ENCODE results near the gene TEKTIP1. TPM values are rescaled to one million over a fixed set of nuclear protein-coding genes. Genes with fewer than 3 reads are reported as not detected.

Gene TEKTIP1
- total RNA-seq, 1 experiment from 2014 or later = not detected

DNA sequence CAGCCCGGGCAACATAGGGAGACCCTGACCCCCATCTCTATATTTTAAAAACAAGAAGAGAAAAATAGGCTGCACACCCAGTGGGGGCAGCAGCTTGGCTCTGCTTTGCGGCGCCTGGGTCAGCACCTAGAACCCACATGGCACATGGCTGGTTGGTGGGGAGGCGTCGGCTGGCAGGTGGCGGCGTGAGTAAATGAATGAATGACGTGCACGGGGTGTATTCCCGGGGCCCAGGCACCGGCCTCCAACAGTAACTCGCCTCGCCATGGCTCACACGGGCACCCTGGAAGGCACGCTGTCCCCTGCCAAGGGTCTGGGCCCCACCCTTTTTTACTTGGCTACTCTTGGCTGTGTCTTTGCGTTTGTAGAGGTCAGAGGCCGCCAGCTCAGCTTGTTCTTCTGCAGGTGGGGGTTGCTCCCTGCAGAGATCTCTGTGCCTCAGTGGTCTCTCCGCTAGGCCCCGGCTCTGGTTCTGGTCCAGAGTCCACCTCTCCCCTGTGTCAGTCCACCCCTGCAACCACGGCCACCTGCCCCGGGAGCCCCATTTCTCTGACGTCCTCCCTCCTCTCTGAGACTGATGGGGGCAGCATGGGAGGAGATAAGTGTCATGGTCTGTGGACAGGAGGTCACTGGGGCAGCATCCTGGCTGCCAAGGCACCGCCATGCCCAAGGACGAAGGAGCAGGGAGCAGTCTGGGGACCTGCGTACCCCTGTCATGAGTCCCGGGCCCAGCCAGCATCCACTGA, 27.3 kb upstream of the TEKTIP1 start:
- Histone ChIP-seq H3K36me3 (ENCODE audit: insufficient read depth, low read length) (no peaks in the 10 kb centered on the region), H3K79me2 (ENCODE audit: low read length) (peaks cover 98% of the 10 kb centered on the region), H2AFZ (ENCODE audit: low read length) (no peak overlapping the region), H3K27me3 (ENCODE audit: low read length) (no peaks in the 10 kb centered on the region), H3K4me2 (ENCODE audit: low read depth, low read length, poor library complexity, severe bottlenecking) (no peak overlapping the region), H3K4me1 (ENCODE audit: low read length) (peaks cover 20% of the 10 kb centered on the region), H3K27ac (ENCODE audit: low read length) (no peak overlapping the region), H3K9ac (ENCODE audit: low read length) (no peak overlapping the region), H3K9me2 (replicated peaks; ENCODE audit: insufficient read depth, low read length) (no peaks in the 10 kb centered on the region), H4K20me1 (ENCODE audit: insufficient read depth, low read depth, low read length) (peaks cover 33% of the 10 kb centered on the region; the same call in 1 of the 2 replicates), H3K9me3 (ENCODE audit: low read length) (no peaks in the 10 kb centered on the region), H3K4me3 (ENCODE audit: low read length) (no peak overlapping the region)
- DNase-seq = no peak

DNA sequence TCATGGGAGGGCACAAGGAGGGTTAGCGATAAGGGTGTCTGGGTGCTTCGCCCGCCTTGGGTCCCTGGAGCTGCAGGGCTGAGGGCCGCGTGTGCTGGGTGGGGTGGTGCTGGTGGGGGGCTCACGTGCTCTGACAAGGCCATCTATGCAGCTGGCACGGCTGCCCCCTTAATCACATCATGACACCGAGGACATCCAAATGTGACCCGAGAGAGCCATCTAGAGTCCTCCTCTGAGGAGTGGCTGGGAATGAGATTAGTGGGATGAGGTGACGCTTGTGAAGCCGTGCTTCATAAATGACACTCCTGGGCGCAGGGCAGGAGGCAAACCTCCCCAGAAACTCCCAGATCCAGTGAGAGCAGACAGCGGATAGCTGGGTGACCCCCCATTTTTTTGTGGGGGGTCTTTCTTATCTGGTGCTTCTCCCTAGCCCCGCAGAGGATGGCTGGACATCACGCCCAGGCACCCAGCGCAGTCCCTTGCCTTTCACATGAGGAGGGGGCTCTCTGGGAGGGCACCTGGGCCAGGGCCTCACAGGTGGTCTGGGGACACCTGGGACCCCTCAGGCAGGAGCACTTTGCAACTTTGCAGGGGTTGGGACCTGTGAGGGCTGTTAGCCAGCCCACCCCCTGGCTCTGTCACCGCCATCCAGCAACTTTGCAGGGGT, 26.3 kb upstream of the TEKTIP1 start:
- Histone ChIP-seq H3K27me3 (ENCODE audit: low read length) (no peaks in the 10 kb centered on the region), H3K27ac (ENCODE audit: low read length) (no peak overlapping the region), H3K4me2 (ENCODE audit: low read depth, low read length, poor library complexity, severe bottlenecking) (no peak overlapping the region), H3K79me2 (ENCODE audit: low read length) (peaks cover 97% of the 10 kb centered on the region), H2AFZ (ENCODE audit: low read length) (no peak overlapping the region), H3K36me3 (ENCODE audit: insufficient read depth, low read length) (no peaks in the 10 kb centered on the region), H3K4me3 (ENCODE audit: low read length) (no peak overlapping the region), H3K9ac (ENCODE audit: low read length) (no peak overlapping the region), H3K9me2 (replicated peaks; ENCODE audit: insufficient read depth, low read length) (no peaks in the 10 kb centered on the region), H3K9me3 (ENCODE audit: low read length) (no peaks in the 10 kb centered on the region), H3K4me1 (ENCODE audit: low read length) (peaks cover 23% of the 10 kb centered on the region), H4K20me1 (ENCODE audit: insufficient read depth, low read depth, low read length) (peaks cover 30% of the 10 kb centered on the region; the same call in 1 of the 2 replicates)
- DNase-seq = no peak

DNA sequence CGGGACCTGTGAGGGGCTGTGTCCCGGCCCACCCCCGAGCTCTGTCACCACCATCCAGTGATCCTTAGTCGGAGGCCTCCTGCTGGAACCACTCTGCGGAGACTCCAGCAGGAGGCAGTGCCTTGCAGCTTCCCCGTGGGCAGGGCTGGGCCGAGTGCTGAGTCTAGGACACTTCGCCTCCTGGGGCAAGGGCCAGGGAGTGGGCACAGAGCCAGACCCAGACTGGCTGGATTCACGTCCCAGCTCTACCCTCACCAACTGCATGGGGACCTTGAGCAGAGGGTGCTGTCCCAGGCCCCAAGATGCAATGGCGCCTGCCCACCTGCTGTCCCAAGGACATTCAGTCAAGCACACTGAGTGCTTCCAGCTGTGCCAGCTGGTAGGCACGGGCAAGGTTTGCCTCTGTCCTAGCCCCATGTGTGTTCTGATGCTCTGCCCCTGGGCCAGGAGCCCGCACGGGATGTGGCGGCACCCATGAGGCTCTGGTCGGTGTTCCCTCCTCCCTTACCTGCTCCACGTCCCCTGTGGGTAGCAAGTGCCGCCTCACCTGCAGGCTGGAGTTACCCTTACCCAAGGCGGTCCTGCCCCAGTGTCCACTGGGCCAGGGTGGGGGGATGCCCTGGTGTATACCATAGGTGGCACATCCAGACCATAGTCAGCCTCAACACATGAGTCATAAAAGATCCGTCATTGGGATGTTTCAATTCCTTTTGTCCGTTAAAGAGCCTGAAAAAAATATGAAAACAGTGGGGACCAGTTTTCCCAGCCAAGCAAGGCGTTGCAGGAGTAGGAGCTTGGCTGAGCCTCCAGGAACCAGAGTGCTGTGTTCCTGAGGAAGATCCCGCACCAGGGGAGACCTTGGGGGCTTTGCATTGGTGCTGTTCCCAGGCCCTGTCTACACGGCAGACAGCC, 25.5 kb upstream of the TEKTIP1 start:
- Histone ChIP-seq H3K79me2 (ENCODE audit: low read length) (peaks cover 97% of the 10 kb centered on the region), H3K36me3 (ENCODE audit: insufficient read depth, low read length) (no peaks in the 10 kb centered on the region), H4K20me1 (ENCODE audit: insufficient read depth, low read depth, low read length) (peaks cover 27% of the 10 kb centered on the region; the same call in 1 of the 2 replicates), H3K4me2 (ENCODE audit: low read depth, low read length, poor library complexity, severe bottlenecking) (no peak overlapping the region), H3K9ac (ENCODE audit: low read length) (no peak overlapping the region), H2AFZ (ENCODE audit: low read length) (no peak overlapping the region), H3K4me1 (ENCODE audit: low read length) (peaks cover 27% of the 10 kb centered on the region), H3K9me3 (ENCODE audit: low read length) (no peaks in the 10 kb centered on the region), H3K9me2 (replicated peaks; ENCODE audit: insufficient read depth, low read length) (no peaks in the 10 kb centered on the region), H3K27ac (ENCODE audit: low read length) (no peak overlapping the region), H3K27me3 (ENCODE audit: low read length) (no peaks in the 10 kb centered on the region), H3K4me3 (ENCODE audit: low read length) (no peak overlapping the region)
- DNase-seq = no peak

- H3K9me2 ChIP-seq (replicated peaks; ENCODE audit: insufficient read depth, low read length) = no peaks in the 10 kb centered on the region
- no peak for DNase-seq
- H3K4me2 ChIP-seq (ENCODE audit: low read depth, low read length, poor library complexity, severe bottlenecking) = no peak overlapping the region
- H3K36me3 ChIP-seq (ENCODE audit: insufficient read depth, low read length) = no peaks in the 10 kb centered on the region
- no peak overlapping the region for H3K4me3 ChIP-seq (ENCODE audit: low read length)
- peaks cover 97% of the 10 kb centered on the region for H3K79me2 ChIP-seq (ENCODE audit: low read length)
- no peaks in the 10 kb centered on the region for H3K9me3 ChIP-seq (ENCODE audit: low read length)
- H3K27me3 ChIP-seq (ENCODE audit: low read length) = no peaks in the 10 kb centered on the region
- H3K9ac ChIP-seq (ENCODE audit: low read length) = no peak overlapping the region
- no peak overlapping the region for H2AFZ ChIP-seq (ENCODE audit: low read length)
- H4K20me1 ChIP-seq (ENCODE audit: insufficient read depth, low read depth, low read length) = peaks cover 26% of the 10 kb centered on the region
- peaks cover 36% of the 10 kb centered on the region for H3K4me1 ChIP-seq (ENCODE audit: low read length)
- no peak overlapping the region for H3K27ac ChIP-seq (ENCODE audit: low read length)
These were observed 24.0 kb upstream of the TEKTIP1 start for GRCh38 chr19:3514930-3515329.

DNA sequence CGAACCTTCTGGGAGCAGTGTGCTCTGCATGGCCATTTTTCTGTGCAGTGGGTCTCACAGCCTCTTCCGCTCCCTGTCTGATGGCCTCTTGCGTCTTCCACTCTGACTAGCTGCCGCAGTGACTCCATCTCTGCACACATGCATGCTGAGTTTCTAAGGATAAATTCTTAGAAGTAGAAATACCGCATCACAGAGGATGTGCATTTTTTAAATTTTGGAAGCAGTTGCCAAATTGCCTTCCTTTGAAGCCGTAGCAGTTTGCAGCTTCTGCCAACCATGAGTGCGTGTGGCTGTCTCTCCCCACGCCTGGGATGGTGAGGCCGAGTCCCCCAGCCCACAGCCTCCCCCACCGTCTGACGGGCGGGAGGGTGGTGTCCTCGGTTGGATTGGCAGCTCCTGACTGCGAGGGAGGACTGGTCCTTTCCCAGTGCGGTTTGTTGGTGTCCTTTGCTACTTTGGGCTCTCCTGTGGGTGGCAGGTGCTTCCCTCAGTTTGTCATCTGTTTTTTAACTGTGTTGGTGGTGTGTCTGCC, 23.0 kb upstream of the TEKTIP1 start:
- no peaks in the 10 kb centered on the region for H3K9me2 ChIP-seq (replicated peaks; ENCODE audit: insufficient read depth, low read length)
- H3K36me3 ChIP-seq (ENCODE audit: insufficient read depth, low read length) = no peaks in the 10 kb centered on the region
- no peaks in the 10 kb centered on the region for H3K9me3 ChIP-seq (ENCODE audit: low read length)
- H3K27ac ChIP-seq (ENCODE audit: low read length) = peak overlapping the region; percentile 54
- H3K27me3 ChIP-seq (ENCODE audit: low read length) = no peaks in the 10 kb centered on the region
- H3K4me2 ChIP-seq (ENCODE audit: low read depth, low read length, poor library complexity, severe bottlenecking) = peak overlapping the region; percentile 20
- H3K4me3 ChIP-seq (ENCODE audit: low read length) = 0 out of 2 replicates have a peak overlapping the region, but pooled peaks have one; percentile 15
- DNase-seq = no peak
- peaks cover 36% of the 10 kb centered on the region for H3K4me1 ChIP-seq (ENCODE audit: low read length)
- H4K20me1 ChIP-seq (ENCODE audit: insufficient read depth, low read depth, low read length) = peaks cover 25% of the 10 kb centered on the region
- peaks cover 97% of the 10 kb centered on the region for H3K79me2 ChIP-seq (ENCODE audit: low read length)
- H2AFZ ChIP-seq (ENCODE audit: low read length) = no peak overlapping the region
- no peak overlapping the region for H3K9ac ChIP-seq (ENCODE audit: low read length)

GRCh38 chr19:3516675-3517207, 22.2 kb upstream of the TEKTIP1 start:
- DNase-seq = peak; percentile 86
- Histone ChIP-seq H3K4me2 (ENCODE audit: low read depth, low read length, poor library complexity, severe bottlenecking) (peak overlapping the region; percentile 20), H2AFZ (ENCODE audit: low read length) (no peak overlapping the region), H3K9me3 (ENCODE audit: low read length) (no peaks in the 10 kb centered on the region), H3K4me3 (ENCODE audit: low read length) (0 out of 2 replicates have a peak overlapping the region, but pooled peaks have one; percentile 15), H3K36me3 (ENCODE audit: insufficient read depth, low read length) (no peaks in the 10 kb centered on the region), H3K4me1 (ENCODE audit: low read length) (peaks cover 36% of the 10 kb centered on the region), H4K20me1 (ENCODE audit: insufficient read depth, low read depth, low read length) (peaks cover 23% of the 10 kb centered on the region), H3K79me2 (ENCODE audit: low read length) (peaks cover 93% of the 10 kb centered on the region), H3K27me3 (ENCODE audit: low read length) (no peaks in the 10 kb centered on the region), H3K9ac (ENCODE audit: low read length) (no peak overlapping the region), H3K27ac (ENCODE audit: low read length) (peak overlapping the region; percentile 54), H3K9me2 (replicated peaks; ENCODE audit: insufficient read depth, low read length) (no peaks in the 10 kb centered on the region)

DNA sequence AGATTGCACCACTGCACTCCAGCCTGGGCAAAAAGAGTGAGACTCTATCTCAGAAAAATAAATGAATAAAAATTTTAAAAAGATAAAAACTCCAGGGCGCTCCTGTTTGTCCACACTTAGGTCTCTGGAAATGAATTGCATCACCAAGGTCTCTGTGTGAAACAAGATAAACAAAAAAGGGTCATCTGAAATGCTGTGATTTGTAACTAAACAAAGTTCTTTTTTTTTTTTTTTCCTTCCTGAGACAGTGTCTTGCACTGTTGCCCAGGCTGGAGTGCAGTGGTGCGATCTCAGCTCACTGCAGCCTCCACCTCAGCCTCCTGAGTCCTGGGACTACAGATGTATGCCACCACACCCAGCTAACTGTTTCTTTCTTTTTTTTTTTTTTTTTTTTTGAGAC, 21.3 kb upstream of the TEKTIP1 start:
- H3K27me3 ChIP-seq (ENCODE audit: low read length) = no peaks in the 10 kb centered on the region
- no peak overlapping the region for H3K4me2 ChIP-seq (ENCODE audit: low read depth, low read length, poor library complexity, severe bottlenecking)
- H3K4me1 ChIP-seq (ENCODE audit: low read length) = peaks cover 36% of the 10 kb centered on the region
- H2AFZ ChIP-seq (ENCODE audit: low read length) = no peak overlapping the region
- H3K79me2 ChIP-seq (ENCODE audit: low read length) = peaks cover 89% of the 10 kb centered on the region
- peaks cover 18% of the 10 kb centered on the region for H4K20me1 ChIP-seq (ENCODE audit: insufficient read depth, low read depth, low read length)
- H3K9ac ChIP-seq (ENCODE audit: low read length) = no peak overlapping the region
- no peaks in the 10 kb centered on the region for H3K36me3 ChIP-seq (ENCODE audit: insufficient read depth, low read length)
- no peaks in the 10 kb centered on the region for H3K9me3 ChIP-seq (ENCODE audit: low read length)
- no peak for DNase-seq
- no peak overlapping the region for H3K27ac ChIP-seq (ENCODE audit: low read length)
- H3K4me3 ChIP-seq (ENCODE audit: low read length) = no peak overlapping the region
- H3K9me2 ChIP-seq (replicated peaks; ENCODE audit: insufficient read depth, low read length) = no peaks in the 10 kb centered on the region

All from Karpas-422 (cell line).